HFFc6 (cell line): ENCODE measurements around the gene EVC. TPM values are rescaled to one million over a fixed set of nuclear protein-coding genes. Genes with fewer than 3 reads are reported as not detected.

Source experiments
- DNase-seq: peaks from one replicate; pipeline ENCODE4 v3.0.0-alpha.2; 2018
- H3K27ac Mint-ChIP-seq: 2 replicates; pipeline ENCODE4 v1.8.0; 2020; ENCODE audit warnings: mild to moderate bottlenecking, mixed read lengths
- H3K27me3 Mint-ChIP-seq: 2 replicates; pipeline ENCODE4 v1.8.0; 2021; ENCODE audit warnings: mild to moderate bottlenecking, moderate library complexity, mixed read lengths; ENCODE audit not compliant: insufficient read depth
- H3K36me3 Mint-ChIP-seq: 2 replicates; pipeline ENCODE4 v1.8.0; 2021; ENCODE audit warnings: low read depth, mixed read lengths
- H3K4me1 Mint-ChIP-seq: 2 replicates; pipeline ENCODE4 v1.8.0; 2020; ENCODE audit warnings: low read depth, mixed read lengths
- H3K4me3 Mint-ChIP-seq: 2 replicates; pipeline ENCODE4 v1.8.0; 2020; ENCODE audit warnings: mild to moderate bottlenecking, moderate library complexity, mixed read lengths
- H3K9me3 Mint-ChIP-seq: 2 replicates; pipeline ENCODE4 v1.8.0; 2020; ENCODE audit warnings: mild to moderate bottlenecking, mixed read lengths
- total RNA-seq, 6 experiments: library from RNA; stranded (reverse); fragmentation: NEBNext Ultra II Directional; extraction: Animal tissue kit (Norgen Biotek cat#: 25700); gene quantifications; 2 replicates in 1 of 6; 3 replicates in 5 of 6; pipeline ENCODE4 v1.2.3, GENCODE V29; 2021
- TF ChIP-seq, protein P1 (sequence below): fragments of 200-600 bp; sonication (generic); IDR thresholded peaks from 2 replicates; pipeline ENCODE4 v1.5.0; 2021; ENCODE audit warnings: antibody characterized with exemption, mild to moderate bottlenecking

EVC gene
- total RNA-seq, 6 experiments from 2014 or later: 30.7 to 40.9 (median 33.7) TPM

DNA sequence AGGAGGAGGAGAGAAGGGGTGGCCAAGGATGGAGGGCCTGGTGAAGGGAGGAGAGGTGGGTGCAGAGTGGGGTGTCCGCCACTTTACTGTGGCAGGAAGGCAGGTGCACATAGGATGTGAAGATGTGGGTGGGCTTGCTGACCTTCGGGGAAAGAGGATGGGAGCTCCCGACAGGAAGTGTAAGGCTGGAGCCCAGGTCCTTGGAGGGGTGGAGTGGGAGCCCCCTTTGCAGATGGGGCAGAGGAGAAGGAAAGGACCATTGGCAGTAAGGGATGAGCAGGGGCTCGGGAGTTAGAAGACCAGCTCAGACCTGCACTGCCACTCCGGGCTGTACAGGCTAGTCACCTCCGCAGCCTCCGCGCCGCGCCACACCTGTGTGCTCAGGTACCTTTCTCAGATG lies 89.5 kb downstream of the EVC start:
- TF ChIP-seq, protein P1, sequence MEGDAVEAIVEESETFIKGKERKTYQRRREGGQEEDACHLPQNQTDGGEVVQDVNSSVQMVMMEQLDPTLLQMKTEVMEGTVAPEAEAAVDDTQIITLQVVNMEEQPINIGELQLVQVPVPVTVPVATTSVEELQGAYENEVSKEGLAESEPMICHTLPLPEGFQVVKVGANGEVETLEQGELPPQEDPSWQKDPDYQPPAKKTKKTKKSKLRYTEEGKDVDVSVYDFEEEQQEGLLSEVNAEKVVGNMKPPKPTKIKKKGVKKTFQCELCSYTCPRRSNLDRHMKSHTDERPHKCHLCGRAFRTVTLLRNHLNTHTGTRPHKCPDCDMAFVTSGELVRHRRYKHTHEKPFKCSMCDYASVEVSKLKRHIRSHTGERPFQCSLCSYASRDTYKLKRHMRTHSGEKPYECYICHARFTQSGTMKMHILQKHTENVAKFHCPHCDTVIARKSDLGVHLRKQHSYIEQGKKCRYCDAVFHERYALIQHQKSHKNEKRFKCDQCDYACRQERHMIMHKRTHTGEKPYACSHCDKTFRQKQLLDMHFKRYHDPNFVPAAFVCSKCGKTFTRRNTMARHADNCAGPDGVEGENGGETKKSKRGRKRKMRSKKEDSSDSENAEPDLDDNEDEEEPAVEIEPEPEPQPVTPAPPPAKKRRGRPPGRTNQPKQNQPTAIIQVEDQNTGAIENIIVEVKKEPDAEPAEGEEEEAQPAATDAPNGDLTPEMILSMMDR: no peak
- Mint-ChIP-seq H3K36me3 (peaks cover 17% of the 10 kb centered on the region), H3K27me3 (peaks cover 4% of the 10 kb centered on the region), H3K4me1 (no peaks in the 10 kb centered on the region; the same call in 1 of the 2 replicates), H3K9me3 (no peaks in the 10 kb centered on the region), H3K4me3 (no peak overlapping the region), H3K27ac (no peak overlapping the region)
- no peak for DNase-seq

DNA sequence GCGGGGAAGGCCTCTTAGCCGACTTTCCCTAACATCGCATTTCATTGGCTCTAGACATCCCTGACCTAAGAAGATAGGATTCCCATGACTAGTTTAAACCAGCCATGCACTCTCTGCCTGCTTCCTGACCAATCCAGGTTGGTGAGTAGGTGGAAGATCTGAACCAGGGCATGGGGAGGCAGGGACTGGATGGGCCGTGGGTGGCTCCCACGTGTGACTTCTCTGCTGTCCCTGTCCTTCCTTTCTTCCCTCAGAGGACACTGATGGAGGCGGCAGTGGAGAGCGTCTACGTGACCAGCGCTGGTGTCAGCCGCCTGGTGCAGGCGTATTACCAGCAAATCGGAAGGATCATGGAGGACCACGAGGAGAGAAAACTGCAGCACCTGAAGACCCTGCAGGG lies 90.7 kb downstream of the EVC start:
- H3K4me3 Mint-ChIP-seq: no peak overlapping the region
- no peak for DNase-seq
- peak overlapping the region; percentile 62 for H3K27ac Mint-ChIP-seq
- peaks cover 8% of the 10 kb centered on the region; the same call in 1 of the 2 replicates for H3K36me3 Mint-ChIP-seq
- TF ChIP-seq, protein P1: no peak
- H3K4me1 Mint-ChIP-seq: no peaks in the 10 kb centered on the region; the same call in 1 of the 2 replicates
- no peaks in the 10 kb centered on the region for H3K9me3 Mint-ChIP-seq
- H3K27me3 Mint-ChIP-seq: peaks cover 4% of the 10 kb centered on the region

DNA sequence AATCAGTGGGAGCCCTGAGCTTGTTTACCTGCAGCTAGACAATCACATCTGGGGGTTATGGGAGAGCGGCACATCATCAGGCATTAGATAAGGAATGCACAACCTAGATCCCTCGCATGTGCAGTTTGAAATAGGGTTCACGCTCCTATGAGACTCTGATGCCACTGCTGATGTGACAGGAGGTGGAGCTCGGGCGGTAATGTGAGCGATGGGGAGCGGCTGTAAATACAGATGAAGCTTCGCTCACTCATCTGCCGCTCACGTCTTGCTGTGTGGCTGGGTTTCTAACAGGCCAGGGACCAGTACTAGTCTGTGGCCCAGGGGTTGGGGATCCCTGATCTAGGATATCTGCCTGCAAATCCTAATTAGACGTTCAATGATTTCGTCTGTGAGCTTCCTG lies 91.6 kb downstream of the EVC start:
- no peaks in the 10 kb centered on the region for H3K4me1 Mint-ChIP-seq
- H3K9me3 Mint-ChIP-seq: no peaks in the 10 kb centered on the region
- peaks cover 7% of the 10 kb centered on the region for H3K27me3 Mint-ChIP-seq

DNA sequence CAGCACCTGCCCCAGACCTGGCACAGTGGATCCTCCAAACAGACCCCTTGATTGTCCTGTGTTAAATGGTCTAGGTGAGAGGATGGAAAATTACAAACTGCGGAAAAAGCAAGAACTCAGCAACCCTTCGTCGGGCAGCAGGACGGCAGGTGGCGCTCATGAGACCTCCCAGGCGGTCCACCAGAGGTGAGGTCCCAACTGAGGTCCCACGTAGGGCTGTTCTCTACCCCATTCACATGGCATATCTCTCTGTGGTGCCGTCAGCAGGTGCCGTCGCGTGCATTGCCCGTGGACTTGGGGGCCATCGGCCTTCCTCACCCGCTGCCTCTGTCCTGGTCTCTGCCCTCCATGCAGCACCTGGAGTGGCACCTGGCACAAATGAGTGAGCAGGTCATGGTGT lies 93.7 kb downstream of the EVC start:
- TF ChIP-seq, protein P1: no peak; the same call in 1 of the 2 replicates
- H3K27me3 Mint-ChIP-seq: peaks cover 7% of the 10 kb centered on the region
- H3K4me1 Mint-ChIP-seq: no peaks in the 10 kb centered on the region
- DNase-seq: no peak
- no peak overlapping the region for H3K4me3 Mint-ChIP-seq
- H3K9me3 Mint-ChIP-seq: no peaks in the 10 kb centered on the region
- peaks cover 12% of the 10 kb centered on the region; the same call in 1 of the 2 replicates for H3K36me3 Mint-ChIP-seq
- H3K27ac Mint-ChIP-seq: no peak overlapping the region

More for the DNA sequence above, 91.6 kb downstream of the EVC start:
- Mint-ChIP-seq H3K27ac (no peak overlapping the region), H3K4me3 (no peak overlapping the region), H3K36me3 (peaks cover 12% of the 10 kb centered on the region; the same call in 1 of the 2 replicates)
- TF ChIP-seq, protein P1: no peak
- DNase-seq: no peak

DNA sequence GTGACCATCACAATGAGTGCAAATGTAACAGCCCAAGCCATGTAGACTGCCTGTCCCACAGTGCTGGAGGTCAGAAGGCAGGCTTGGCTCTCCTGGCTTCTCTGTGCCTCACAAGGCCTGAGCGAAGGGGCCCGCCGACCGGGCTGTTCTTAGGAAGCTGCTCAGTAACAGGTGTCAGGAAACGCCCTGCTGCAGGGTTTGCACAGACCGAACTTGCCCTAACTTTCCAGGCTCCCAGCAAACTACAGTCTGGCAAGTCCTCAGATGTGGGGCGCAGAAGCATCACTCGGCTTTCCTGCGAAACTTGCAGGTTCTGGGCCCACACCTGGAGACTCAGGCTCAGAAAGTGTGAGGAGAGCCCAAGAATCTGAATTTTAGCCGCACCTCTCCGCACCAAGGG lies 94.3 kb downstream of the EVC start:
- H3K27me3 Mint-ChIP-seq: peaks cover 7% of the 10 kb centered on the region
- DNase-seq: no peak
- no peaks in the 10 kb centered on the region for H3K4me1 Mint-ChIP-seq
- H3K36me3 Mint-ChIP-seq: peaks cover 11% of the 10 kb centered on the region; the same call in 1 of the 2 replicates
- TF ChIP-seq, protein P1: no peak
- no peaks in the 10 kb centered on the region for H3K9me3 Mint-ChIP-seq
- H3K4me3 Mint-ChIP-seq: no peak overlapping the region
- no peak overlapping the region for H3K27ac Mint-ChIP-seq
